Measurements from ENCODE around the gene TTC24.
"Not testable (repeated sequence)": the region's sequence is repeated elsewhere in the genome, so short reads cannot be mapped to it uniquely, and the experiment has no call there.

Gene TTC24

DNA sequence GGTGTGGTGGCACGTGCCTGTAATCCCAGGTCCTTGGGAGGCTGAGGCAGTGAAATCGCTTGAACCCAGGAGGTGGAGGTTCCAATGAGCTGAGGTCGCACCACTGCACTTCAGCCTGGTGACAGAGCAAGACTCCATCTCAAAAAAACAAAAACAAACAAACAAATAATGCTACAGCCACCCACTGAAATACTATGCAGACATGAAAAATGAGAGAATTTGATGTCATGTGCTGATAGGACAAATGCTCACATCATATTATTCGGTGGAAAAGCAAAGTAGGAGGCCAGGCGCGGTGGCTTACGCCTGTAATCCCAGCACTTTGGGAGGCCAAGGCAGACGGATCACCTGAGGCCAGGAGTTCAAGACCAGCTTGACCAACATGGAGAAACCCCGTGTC lies 30.5 kb downstream of the TTC24 start:
- not testable (repeated sequence) for DNase-seq (ENCODE audit: low read depth)

DNA sequence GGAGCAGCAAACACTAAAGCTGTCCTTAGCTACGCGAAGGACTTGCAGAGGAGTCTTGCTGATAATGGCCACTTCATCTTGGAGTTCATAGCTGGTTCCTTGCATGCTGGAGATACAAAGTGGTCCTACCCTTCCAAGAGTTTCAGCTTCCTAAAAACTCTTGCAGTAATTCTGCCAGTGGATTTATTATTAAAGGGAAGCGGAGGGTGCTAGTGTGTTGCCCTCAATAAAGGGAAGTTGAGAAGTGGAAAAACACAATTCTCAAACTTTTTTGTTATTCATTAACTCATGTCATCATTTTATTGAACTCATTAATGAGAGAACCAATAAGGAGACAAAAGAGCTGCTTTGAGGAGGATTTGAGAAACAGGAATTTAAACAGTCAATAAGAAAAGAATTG lies 33.1 kb downstream of the TTC24 start:
- no peak for DNase-seq (ENCODE audit: low read depth)

DNA sequence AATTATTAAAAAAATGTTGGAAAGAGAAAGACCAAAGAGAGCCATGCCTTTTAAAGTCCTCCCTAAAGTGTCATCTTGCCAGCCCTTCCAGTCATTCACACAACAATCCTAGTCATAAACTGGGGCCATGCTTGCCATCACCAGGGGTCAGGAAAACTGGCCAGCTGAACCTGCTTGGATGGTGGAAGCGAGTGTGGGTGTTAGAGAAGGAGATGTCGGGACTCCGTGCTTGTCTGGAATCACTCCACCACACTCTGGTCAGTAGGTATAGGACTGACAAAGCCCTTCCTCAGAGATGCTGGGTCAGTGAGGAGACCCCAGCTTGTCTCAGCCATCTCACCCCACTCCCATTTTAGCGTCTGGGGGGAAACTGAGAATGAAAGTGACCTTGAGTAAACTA lies 36.4 kb downstream of the TTC24 start:
- DNase-seq (ENCODE audit: low read depth), result no peak

DNA sequence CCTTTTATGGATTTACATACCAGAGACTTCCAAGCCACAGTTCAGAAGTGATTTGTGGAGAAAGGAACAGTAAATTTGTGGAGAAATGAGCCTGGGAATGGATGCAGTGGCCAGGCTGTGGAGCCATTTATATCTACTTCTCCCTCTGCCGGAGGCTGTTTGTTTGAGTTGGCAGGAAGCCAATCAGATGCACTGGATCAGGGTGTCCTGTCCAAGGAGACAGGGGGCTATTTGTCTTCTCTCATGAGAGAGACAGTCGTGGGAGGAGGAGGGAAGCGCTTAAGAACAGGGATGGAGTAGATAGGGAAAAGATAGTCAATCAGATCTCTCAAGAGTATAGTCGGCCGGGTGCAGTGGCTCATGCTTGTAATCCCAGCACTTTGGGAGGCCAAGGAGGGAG lies 36.9 kb downstream of the TTC24 start:
- DNase-seq (ENCODE audit: low read depth), result no peak

DNA sequence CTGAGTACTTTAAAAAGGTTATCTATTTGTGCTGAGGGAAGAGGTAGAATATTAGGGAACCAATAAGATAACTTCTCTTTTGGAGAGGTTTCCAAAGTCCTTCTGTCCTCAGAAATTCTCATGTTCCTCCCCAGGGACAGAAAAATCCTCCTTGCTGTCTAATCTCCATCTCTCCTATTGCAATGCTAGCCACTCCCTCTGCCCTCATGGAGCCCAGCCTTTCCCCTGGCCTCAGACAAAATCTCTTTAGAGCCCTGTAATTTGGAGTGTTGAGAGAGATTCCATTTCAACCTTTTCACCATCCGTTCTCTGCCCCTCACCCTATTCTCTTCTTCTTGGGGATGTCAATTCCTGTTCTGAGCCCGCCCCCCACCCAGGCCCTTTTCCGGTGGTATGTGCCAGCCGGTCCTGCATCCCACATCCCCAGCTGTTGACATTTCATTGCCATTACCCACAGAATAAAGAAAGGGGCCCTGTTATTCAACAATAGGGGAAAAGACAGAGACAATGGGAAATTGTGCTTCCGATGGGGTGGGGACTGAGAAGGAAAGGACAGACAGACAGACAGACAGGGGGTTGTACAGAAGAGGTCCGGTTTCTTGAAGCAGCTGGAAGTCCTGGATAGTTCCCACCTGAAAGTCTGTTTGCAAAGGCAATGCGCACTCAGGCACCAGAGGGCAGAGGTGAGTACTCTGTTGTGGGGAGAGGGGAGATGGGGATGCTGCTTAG lies 39.5 kb downstream of the TTC24 start, which contains the start of gene HAPLN2:
Gene HAPLN2, plus strand, starts transcription at position 563 of the 729 bp plus-strand sequence. CDS start 4,076 bp downstream, outside the sequence.
- no peak for DNase-seq (ENCODE audit: low read depth)

DNA sequence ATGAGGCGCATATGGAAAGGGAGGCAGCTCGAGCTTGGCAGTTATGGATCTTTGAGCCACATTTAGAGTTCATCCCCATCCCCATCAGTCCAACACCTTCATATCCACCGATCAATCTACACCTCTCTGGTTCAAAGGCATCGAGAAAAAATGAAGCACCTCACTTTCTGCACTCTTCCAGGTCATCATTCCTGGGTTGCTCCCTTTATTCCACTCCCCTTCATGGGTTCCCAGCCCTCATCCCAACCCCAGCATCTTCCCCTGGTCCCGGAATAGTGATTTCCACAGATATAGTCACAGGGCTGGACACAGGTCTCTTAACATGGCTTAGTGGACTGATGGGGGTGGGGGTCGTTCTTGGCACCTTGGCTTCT lies 40.0 kb downstream of the TTC24 start:
- no peak for DNase-seq (ENCODE audit: low read depth)

DNA sequence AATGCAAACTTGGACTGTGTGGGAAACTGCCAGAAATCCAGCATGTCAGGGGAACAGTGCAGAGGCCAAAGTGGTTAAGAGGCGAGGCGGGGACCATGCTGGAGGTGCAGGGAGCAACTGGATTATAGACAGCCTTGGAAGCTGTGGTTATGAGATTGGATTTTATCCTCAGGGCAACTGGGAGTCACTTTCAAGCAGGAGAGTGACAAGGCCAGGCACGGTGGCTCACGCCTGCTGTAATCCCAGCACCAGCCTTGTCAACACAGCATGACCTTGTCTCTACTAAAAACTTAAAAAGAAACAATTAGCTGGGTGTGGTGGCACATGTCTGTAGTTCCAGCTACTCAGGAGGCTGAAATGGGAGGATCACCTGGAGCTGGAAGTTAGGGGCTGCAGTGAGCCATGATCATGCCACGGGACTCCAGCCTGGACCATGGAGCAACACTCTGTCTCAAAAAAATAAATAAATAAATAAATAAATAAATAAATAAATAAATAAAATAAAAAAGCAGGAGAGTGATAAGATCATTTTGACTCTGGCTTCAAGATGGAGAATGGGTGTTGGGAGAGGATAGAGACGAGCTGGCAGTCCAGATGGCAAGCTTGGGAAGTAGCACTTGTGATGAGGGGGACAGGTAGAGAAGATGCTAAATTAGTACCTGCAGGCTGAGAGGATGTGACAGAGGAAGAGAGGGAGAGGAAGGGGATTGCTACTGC lies 43.2 kb downstream of the TTC24 start:
- no peak for DNase-seq (ENCODE audit: low read depth)

DNA sequence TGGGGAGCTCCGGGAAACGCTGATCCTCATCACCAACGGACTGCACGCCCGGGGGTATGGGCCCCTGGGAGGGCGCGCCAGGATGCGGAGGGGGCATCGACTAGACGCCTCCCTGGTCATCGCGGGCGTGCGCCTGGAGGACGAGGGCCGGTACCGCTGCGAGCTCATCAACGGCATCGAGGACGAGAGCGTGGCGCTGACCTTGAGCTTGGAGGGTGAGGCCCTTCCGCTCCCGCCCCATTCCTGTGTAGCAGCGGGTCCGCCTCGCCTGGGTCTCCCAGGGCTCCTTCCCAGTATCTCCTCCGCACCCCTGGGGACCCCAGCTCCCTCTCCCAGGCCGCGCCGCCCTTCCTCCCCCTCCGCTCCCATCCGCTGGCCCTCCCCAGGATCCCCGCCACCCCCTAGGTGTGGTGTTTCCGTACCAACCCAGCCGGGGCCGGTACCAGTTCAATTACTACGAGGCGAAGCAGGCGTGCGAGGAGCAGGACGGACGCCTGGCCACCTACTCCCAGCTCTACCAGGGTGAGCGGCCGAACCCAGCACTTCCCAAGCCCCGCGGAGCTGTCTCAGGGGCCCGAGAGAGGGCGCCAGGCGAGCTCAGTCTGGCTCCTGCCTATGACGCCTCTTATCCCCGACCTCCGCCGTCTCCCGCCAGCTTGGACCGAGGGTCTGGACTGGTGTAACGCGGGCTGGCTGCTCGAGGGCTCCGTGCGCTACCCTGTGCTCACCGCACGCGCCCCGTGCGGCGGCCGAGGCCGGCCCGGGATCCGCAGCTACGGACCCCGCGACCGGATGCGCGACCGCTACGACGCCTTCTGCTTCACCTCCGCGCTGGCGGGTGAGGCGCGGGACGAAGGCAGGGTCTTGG lies 44.7 kb downstream of the TTC24 start:
- DNase-seq (ENCODE audit: low read depth), result no peak

DNA sequence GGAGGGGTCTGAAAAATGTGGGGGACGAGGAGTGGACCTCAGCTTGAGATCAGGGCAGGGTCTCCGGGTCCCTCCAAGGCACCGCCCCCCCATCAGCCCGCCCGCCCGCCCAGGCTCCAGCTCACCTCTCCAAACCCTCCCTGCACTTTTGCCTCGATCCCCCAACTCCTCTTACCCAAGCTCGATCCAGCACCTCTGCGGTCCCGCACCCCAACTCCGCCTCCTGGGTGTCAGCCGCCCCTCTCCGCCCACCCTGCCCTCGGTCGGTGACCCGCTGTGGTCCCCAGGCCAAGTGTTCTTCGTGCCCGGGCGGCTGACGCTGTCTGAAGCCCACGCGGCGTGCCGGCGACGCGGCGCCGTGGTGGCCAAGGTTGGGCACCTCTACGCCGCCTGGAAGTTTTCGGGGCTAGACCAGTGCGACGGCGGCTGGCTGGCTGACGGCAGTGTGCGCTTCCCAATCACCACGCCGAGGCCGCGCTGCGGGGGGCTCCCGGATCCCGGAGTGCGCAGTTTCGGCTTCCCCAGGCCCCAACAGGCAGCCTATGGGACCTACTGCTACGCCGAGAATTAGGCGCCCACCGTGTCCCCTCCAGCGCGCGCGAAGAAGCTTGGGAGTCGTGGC lies 45.4 kb downstream of the TTC24 start:
- DNase-seq (ENCODE audit: low read depth), result no peak

DNA sequence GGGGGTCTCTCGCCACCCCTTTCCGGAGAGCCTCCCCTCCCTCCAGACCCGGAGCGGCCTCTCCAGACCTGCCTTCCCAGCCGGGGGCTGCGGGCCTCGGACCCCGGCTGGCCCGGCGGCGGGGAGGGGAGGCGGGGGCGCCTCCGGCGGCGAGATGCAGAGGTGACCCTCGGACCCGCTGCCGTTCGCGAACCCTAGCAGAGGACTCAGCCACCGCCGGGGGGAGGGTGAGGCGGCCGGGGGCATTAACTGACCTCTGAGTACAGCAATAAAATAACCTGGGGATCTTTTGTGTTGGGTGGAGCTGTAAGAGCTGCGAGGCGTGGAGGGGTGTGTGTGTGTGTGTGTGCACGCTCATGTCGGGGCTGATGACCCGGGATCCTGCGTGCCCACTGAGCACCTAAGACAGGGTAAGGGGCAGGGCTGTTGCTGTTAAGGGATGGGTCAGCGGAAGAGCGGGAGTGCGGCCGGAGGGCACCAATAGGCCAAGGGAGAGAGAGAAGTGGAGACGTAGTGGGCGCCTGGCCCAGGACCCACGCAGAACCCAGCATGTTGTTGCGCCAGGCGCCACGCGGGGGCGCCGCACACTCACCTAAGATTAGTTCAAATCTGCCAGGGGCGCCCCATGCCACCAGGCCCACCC lies 46.0 kb downstream of the TTC24 start:
- no peak for DNase-seq (ENCODE audit: low read depth)

DNA sequence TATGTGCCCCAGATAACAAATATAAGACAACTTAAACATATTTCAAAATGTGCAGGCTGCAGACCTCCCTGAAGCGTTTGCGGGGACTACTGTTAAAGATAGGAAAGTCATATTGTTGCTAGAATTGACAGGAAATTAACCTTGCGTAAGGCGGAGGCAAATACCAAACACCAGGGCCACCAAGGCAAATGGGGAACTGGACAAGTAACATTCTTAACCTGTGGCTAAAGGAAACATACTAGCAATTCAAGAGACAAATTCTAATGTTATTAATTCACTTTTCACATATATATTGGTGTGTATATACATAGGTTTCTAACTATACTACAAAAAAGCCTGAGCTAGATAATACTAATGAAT lies 46.5 kb downstream of the TTC24 start:
- DNase-seq (ENCODE audit: low read depth), result no peak

DNA sequence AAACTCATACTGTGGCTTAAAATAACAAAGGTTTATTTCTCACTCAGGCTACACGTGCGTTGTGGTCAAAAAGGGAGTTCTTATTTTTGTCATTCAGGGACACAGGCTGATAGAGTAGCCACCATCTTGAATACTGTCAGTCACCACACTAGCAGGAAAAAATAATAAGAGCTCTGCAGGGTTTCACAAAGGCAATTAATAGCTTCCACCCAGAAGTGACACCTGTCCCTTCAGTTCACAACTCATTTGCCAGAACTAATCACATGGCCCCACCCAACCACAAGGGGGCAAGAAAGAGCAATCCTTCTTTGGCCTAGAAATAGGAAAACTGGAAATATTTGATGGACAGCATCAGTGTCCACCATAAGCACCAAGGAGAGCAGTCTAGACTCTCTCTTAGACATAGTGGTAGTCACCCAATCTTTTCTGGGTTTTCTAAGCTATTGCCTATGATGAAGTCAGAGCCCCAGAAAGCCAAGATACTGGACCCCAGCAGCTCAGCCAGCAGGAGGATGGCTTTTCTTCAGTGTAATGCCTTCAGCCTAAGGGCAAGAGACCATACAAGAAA lies 47.9 kb downstream of the TTC24 start:
- peak; percentile 24 for DNase-seq (ENCODE audit: low read depth)

DNA sequence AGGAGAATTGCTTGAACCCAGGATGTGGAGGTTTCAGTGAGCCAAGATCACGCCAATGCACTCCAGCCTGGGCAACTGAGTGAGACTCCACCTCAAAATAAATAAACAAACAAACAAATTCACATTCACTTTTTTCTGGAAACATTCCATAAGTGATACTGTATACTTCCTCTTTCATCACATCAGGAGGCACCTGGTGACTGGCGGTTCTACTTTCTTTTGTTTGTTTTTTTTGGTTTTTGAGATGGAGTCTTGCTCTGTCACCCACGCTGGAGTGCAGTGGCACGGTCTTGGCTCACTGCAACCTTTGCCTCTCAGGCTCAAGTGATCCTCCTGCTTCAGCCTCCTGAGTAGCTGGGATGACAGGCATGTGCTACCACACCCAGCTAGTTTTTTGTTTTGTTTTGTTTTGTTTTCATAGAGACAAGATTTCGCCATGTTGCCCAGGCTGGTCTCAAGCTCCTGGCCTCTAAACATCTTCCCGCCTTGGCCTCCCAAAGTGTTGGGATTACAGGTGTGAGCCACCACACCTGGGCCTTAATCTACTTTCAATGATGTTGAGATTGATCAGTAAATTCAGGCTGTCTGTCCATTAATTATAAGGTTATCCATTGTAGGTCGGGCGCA lies 50.4 kb downstream of the TTC24 start:
- no peak for DNase-seq (ENCODE audit: low read depth)

DNA sequence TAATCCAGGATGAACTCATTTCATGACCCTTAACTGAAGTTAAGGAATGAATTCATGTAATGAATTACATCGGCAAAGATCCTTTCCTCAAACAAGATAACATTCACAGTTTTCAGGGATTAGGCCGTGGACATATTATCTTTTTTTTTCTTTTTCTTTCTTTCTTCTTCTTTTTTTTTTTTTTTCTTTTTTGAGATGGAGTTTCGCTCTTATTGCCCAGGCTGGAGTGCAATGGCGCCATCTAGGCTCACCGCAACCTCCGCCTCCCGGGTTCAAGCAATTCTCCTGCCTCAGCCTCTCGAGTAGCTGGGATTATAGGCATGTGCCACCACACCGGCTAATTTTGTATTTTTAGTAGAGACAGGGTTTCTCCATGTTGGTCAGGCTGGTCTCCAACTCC lies 51.6 kb downstream of the TTC24 start:
- DNase-seq (ENCODE audit: low read depth), result not testable (repeated sequence)

DNA sequence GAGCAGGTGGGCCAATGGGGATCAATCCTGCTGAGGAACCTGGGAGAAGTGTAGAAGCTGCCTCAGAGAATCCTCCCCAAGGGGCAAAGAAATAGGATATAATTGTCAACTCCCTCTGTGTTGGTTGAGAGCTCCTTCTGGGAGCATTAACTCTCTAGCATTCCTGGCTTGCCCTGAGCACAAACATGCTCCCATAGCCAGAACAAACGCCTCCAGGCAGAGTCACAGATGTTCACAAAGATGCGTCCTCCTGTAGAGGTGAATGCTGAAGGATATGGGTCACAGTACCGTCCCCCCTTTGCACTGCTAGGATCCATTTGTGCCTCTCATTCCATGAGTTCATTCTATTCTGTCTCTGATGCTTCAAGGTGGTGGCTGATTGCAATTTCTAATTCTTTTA lies 52.8 kb downstream of the TTC24 start:
- no peak for DNase-seq (ENCODE audit: low read depth)
